DMS153 (cell line): ENCODE data around the gene ANGPTL2.
"Not testable (repeated sequence)": the region's sequence is repeated elsewhere in the genome, so short reads cannot be mapped to it uniquely, and the experiment has no call there.

Source experiments
- DNase-seq: peaks from one replicate; lab custom pipeline; 2025; lab: John Stamatoyannopoulos, UW

ANGPTL2 gene

GRCh38 chr9:127154390-127155191 is 32.2 kb upstream of the ANGPTL2 start:
- DNase-seq: no peak

DNA sequence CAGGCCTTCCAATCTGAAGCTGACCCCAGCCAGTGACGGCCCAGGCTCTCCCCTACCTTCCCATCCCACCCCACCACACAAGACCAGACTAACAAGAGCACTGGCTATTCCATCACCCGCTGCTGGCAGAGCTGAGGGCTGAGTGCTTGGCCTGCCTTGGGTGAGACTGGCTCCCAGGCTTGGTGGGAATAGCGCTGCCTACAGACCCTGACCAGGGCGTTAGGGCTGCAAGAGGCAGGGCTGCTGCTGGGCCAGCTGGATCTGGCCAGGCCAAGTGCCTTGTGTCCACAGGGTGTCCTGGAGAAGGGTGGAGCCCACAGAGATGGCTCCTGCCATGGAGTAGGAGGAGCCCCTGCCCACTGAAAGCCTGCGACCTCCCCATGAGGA is 31.6 kb upstream of the ANGPTL2 start:
- no peak for DNase-seq

- no peak for DNase-seq
Measured at GRCh38 chr9:127153501-127153900, 31.1 kb upstream of the ANGPTL2 start.

- DNase-seq: no peak
Measured at GRCh38 chr9:127149463-127150390, 27.3 kb upstream of the ANGPTL2 start.

DNA sequence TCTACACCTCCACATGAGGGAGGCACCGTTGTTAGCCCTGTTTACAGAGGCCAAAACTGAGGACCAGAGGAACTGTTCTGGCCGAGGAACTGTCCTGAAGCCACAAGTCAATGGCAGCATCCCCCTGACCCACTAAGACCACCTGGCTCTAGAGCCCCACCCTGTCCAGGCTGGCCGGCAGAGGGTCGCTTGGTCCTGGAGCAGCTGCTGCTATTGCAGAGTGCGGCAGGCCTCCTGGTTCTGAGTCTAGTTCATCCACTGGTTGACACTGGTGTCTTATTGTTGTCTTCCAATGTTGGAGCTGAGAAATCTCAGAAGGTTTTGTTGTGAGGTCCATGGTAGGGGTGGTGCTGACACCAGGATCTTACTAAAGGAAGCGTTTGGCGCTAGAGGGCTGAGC is 26.6 kb upstream of the ANGPTL2 start:
- DNase-seq: no peak

DNA sequence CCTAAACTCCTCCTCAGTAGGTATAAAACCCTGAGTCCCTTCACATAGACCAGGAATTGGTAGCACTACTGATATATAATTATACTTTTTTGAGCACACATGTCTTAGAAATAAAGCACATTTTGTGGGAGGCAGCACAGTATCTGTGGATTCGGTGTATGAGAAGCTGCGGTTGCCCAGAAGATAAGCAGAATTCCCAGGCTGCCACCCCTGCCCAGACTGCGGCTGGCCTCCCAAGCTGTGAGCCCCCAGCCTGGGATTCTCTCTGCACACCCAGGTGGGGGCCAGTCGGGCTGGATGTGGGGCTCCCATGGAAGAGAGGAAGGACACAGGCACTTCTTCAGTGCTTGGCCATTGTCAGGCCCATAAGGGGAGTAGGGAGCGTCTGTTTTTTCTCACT is 25.6 kb upstream of the ANGPTL2 start:
- DNase-seq: no peak

DNA sequence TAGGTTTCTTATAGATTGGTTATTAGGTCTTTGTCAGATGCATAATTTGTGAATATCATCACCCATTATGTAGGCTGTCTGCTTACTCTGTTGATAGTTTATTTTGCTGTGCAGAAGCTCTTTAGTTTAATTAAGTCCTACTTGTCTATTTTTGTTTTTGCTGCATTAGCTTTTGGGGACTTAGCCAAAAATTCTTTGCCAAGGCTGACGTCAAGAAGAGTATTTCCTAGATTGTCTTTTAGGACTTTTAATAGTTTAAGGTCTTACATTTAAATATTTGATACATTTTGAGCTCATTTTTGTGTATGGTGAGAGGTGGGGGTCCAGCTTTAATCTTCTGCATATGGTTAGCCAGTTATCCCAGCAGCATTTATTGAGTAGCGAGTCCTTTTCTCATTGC is 24.8 kb upstream of the ANGPTL2 start:
- no peak for DNase-seq

DNA sequence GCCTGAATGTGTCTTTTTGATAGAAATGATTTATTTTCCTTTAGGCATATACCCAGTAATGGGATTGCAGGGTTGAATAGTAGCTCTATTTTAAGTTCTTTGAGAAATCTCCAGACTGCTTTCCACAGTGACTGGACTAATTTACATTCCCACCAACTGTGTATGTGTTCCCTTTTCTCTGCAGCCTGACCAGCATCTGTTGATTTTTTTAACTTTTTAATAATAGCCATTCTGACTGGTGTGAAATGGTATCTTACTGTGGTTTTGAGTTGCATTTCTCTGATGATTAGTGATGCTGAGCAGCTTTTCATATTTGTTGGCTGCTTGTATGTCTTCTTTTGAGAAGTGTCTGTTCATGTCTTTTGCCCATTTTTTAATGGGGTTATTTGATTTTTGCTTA is 24.4 kb upstream of the ANGPTL2 start:
- not testable (repeated sequence) for DNase-seq

GRCh38 chr9:127144670-127145445 is 22.4 kb upstream of the ANGPTL2 start:
- no peak for DNase-seq

DNA sequence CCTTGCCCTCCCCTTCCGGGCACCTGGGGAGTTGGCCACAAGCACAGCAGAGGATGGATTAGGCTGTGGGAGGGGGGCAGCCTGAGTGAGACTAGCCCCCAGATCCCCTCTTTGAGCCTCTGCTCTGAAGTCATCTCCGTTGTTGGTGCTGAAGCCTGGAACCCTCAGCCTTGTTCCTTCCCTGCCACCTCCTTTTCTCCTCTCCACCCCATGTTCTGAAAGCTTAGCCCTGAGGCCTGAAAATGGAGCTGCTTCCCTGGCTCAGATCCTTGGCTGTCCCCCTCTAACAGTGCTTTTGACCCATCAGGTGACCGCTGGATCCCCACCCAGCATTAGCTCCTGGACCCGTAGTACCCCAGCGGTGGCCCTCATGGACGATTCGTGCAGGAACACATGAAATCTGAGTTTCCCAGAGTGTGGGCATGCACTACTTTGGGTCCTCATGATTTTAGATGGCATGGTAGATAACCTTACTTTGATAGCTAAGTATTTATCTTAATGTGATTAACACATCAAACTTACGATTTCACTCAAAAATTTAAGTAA is 21.6 kb upstream of the ANGPTL2 start:
- DNase-seq: no peak

GRCh38 chr9:127142931-127143464 is 20.6 kb upstream of the ANGPTL2 start:
- no peak for DNase-seq

GRCh38 chr9:127142291-127142690 is 19.9 kb upstream of the ANGPTL2 start:
- no peak for DNase-seq

DNA sequence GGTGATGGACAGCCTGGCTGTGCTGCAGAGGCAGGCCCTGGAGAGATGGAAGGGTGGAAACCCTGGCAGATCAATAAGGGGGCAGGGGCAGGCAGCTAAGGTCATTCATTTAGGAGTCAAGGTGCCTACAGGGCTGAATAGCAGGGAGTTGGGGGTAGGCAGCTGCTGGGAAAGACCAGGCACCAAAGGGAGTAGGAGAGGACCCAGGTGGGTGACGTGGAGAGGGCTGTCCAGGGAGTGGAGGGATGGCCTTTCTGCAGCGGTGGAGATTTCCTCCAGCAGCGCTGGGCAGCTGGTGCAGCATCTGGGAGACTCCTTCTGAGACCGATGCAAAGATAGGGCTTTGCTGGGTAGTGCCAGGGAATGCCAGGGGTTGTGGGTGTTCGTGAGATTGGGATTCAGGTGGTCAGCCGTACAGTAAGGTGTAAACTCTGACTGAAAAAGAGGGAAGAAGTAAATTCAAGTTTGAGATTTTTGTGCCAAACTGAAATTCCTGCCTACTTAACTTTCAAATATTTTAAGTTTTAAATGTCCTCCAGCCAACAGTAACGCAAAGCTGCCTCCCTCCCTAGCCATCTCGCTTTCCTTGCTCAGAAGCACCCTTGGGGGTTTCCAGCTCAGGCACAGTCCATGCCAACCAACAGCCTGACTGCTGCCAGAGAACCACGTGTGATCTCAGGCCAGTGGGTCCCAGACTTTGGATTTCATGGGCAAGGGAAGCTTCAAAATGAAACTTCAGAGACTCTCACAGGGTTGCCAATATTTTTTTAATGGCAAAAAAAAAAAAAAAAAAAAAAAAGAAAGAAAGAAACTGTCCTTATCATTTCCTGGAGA is 18.6 kb upstream of the ANGPTL2 start:
- no peak for DNase-seq

DNA sequence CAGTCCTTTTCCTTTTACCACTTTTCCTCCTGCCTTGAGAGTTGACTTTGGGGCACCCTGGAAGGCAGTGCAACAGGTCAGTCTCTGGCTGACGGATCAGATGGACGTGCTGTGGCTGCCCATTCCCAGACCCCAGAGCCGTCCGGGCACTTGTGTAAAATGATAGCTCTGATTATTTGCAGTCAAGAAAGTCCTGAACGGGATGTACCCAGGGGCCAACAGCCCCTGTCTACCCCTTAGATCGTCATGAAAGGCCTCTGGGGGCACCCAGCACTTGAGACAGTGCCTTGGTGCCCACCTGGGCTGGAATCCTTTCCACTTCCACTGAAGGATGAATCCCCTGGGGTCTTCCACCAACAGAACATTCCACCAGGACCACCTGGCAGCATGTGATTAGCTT is 17.7 kb upstream of the ANGPTL2 start:
- DNase-seq: no peak

DNA sequence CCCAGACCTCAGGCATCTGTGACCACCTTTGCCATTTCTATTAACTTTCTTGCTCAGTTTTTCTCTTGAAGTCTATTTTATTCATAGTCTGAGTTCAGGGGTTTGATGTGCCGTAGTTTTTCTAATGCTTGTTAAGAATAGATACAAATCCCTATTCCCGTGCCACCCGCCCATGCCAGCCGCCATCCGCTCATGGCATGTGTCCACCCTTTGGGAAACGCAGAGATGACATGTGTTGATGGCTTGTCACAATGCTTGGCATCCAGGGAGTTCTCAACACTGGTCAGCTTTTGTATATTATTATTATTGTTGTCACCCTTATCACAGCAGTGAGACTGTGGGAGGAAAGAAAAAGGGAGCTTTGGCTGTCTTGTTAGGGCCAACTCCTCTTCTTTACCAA is 17.3 kb upstream of the ANGPTL2 start:
- DNase-seq: no peak

- DNase-seq: no peak
Measured at GRCh38 chr9:127139071-127139731, 16.8 kb upstream of the ANGPTL2 start.

DNA sequence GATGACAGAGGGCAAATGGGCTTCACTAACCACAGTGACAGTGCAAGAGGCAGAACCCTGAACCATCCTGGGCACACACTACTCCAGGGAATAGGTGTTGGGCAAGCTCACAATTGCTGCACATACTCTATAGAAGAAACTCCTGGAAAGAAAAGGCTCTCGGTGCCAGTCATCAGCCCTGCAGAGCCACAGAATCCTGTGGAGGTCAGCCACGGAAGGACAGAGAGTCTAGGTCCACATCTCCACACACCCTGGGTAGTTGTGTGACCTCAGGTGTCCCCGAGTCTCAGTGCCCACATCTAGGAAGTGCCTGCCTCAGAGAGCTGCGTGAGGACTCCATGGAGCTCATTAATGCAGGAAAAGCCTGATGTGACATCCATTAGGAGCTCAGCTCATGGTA is 16.0 kb upstream of the ANGPTL2 start:
- DNase-seq: no peak

GRCh38 chr9:127137640-127138360 is 15.4 kb upstream of the ANGPTL2 start:
- no peak for DNase-seq

- DNase-seq: no peak
Measured at GRCh38 chr9:127136880-127137639, 14.6 kb upstream of the ANGPTL2 start.
